Panc1 (cell line): ENCODE data around the gene TMEM242.

Source experiments
- CTCF ChIP-seq: fragments of 450-650 bp; IDR thresholded peaks from 2 replicates; pipeline ENCODE4 v1.5.1; 2017; ENCODE audit warnings: mild to moderate bottlenecking
- POLR2AphosphoS5 ChIP-seq: IDR thresholded peaks from 2 replicates; pipeline ENCODE4 v1.6.1; 2012; ENCODE audit warnings: mild to moderate bottlenecking, low read depth, low read length, moderate library complexity
- SIN3A ChIP-seq: IDR thresholded peaks from 2 replicates; pipeline ENCODE4 v1.6.1; 2012; ENCODE audit warnings: low read depth, mild to moderate bottlenecking, low read length, moderate library complexity, borderline replicate concordance; ENCODE audit not compliant: insufficient read depth
- TCF7L2 ChIP-seq: IDR thresholded peaks from 2 replicates; pipeline ENCODE4 v1.6.1; 2011; ENCODE audit warnings: mild to moderate bottlenecking, low read depth, low read length, inconsistent platforms

- no peak for TF ChIP-seq CTCF
- no peak for TF ChIP-seq SIN3A
- no peak for TF ChIP-seq POLR2AphosphoS5
- TF ChIP-seq TCF7L2 = no peak
Observed at GRCh38 chr6:157260735-157261410, 62.4 kb downstream of the TMEM242 start.
